NCI-H748 (cell line): ENCODE data around the gene SH3D21.

ENCODE experiments used
- DNase-seq: peaks from one replicate; lab custom pipeline; 2025; ENCODE audit not compliant: unreplicated experiment; lab: John Stamatoyannopoulos, UW

Gene SH3D21

GRCh38 chr1:36355811-36356210 is 49.6 kb downstream of the SH3D21 start:
- DNase-seq = no peak

- no peak for DNase-seq
These were observed 52.4 kb downstream of the SH3D21 start for GRCh38 chr1:36358514-36359084.

- no peak for DNase-seq
These were observed 53.2 kb downstream of the SH3D21 start for GRCh38 chr1:36359383-36359782.

GRCh38 chr1:36359911-36360550 is 53.9 kb downstream of the SH3D21 start:
- DNase-seq = no peak

- no peak for DNase-seq
These were observed 59.2 kb downstream of the SH3D21 start for GRCh38 chr1:36365381-36365780.

- DNase-seq = no peak
These were observed 60.0 kb downstream of the SH3D21 start for GRCh38 chr1:36366091-36366661.

GRCh38 chr1:36367066-36367465 is 60.9 kb downstream of the SH3D21 start:
- no peak for DNase-seq

GRCh38 chr1:36367798-36368197 is 61.6 kb downstream of the SH3D21 start:
- no peak for DNase-seq

- peak; percentile 57 for DNase-seq
These were observed 63.1 kb downstream of the SH3D21 start for GRCh38 chr1:36369061-36369861.
